ENCODE data around the gene UBXN6. TPM values are rescaled to one million over a fixed set of nuclear protein-coding genes. Genes with fewer than 3 reads are reported as not detected.
A peak's percentile ranks its signal among the peaks of the same experiment; 100 is the strongest.

The UBXN6 gene
- total and polyA plus RNA-seq, 12 donors, result 90.6 to 131 (median 106) TPM

DNA sequence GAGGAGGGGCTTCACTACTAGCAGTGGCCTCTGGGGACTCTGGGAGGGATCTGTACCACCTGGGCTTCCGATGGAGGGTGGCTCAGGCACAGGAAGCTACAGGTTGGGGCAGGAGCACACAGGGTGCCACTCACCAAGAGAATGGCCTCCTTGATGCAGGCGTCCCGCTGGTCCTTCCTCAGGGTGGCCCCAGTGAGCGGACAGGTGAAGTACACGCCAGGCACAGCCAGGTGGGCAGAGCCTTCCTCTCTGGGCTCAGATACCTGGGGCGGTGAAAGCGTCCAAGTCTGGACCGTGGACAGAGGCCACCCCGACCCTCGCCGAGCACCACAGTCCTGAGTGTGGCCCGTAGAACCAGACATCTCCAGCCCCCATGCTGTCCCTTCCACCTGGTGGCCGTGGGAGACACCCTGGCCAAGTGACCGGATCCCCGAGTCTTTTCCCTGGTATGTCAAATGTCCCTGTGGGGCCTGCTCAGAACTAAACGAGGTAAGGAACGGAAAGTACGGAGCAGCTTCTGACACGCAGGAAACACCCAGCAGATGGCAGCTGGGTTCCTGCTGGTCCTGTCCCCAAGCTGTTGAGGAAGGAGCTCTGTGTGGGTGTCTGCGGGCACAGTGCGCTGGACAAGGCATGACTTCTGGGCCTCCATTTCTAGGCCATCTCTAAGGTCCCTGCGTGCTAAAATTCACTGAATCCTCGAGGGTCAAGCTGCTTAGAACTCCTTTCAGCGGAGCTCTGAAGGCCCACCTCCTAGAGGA, 5.2 kb downstream of the UBXN6 start:
- no peak for DNase-seq

DNA sequence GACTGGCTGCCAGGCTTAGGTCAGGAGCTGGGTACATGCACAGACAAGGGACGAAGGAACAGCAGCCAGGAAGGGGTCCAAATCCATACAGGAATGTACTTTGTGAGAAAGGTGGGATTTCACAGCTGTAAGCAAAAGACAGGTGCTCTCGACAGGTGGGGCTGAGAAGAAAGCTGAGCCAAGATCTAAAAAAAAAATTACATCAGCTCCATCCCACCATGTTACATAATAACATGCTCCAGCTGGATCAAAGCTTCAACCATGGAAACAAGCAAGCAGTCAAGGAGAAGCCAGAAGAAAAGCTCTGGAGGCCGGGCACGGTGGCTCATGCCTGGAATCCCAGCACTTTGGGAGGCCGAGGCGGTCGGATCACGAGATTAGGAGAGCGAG, 8.0 kb downstream of the UBXN6 start:
- 90 to 92% methylated on average over 9 of the region's 9 CpGs for WGBS, 2 donors
- Histone ChIP-seq H3K27ac (peak overlapping the region in 3 of 10 donors; percentile 56 to 63 (median 56)), H3K4me1 (peaks cover under 1 to 23% (median 6%) of the 10 kb centered on the region in 9 donors), H3K4me3 (no peak overlapping the region), H3K36me3 (peaks cover 5 to 100% (median 73%) of the 10 kb centered on the region in 9 donors), H3K9me3 (no peaks in the 10 kb centered on the region), H3K27me3 (no peaks in the 10 kb centered on the region)
- intact Hi-C loops (cut with DNase I), result no loop called here
- no peak for DNase-seq
- TF ChIP-seq CTCF (IDR thresholded peaks at IDR 0.05), result no peak
- no peak for ATAC-seq

More for the DNA sequence above, 5.2 kb downstream of the UBXN6 start:
- H3K27ac ChIP-seq, result no peak overlapping the region
- intact Hi-C loops (cut with DNase I), result no loop called here
- no peak for TF ChIP-seq CTCF (IDR thresholded peaks at IDR 0.05)
- ATAC-seq, result no peak
- H3K9me3 ChIP-seq, result no peaks in the 10 kb centered on the region
- peaks cover 5 to 75% (median 51%) of the 10 kb centered on the region in 9 donors for H3K36me3 ChIP-seq
- H3K27me3 ChIP-seq, result no peaks in the 10 kb centered on the region
- H3K4me1 ChIP-seq, result peaks cover 13 to 47% (median 25%) of the 10 kb centered on the region in 9 donors
- 86 to 87% methylated on average over 24 of the region's 24 CpGs for WGBS, 2 donors
- H3K4me3 ChIP-seq, result no peak overlapping the region

DNA sequence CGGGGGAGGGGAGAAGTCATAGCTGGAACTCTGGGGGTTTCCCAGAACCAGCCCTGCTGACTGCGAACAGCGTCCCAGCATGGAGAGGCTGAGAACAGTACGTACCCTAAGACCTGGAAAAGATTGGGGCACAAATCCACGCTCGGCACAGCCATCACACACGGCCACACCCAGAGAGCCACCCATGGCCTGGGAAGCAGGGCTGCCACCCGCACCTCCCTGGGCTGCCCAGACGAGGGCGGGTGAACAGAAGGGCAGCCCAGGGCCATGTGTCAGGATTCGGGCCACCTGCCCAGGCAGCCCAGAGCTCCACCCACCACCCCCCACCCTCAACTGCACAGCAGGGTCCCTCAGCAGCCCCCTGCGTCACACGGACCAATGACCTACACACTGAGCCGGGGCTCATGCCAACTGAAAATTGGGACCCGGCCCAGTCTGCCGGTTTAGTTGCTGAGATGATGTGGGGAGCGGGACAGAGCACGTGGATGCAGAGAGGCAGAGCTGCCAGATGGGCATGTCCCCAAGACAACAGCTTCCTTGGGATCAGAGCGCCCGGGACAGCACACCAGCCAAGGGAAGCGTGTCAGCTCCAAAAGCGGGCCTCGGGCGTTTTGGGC, 8.5 kb downstream of the UBXN6 start:
- intact Hi-C loops (cut with DNase I), result no loop called here
- WGBS, 2 donors, result 55 to 60% methylated on average over 24 of the region's 24 CpGs
- Histone ChIP-seq H3K27ac (peak overlapping the region in 8 of 10 donors; percentile 9 to 63 (median 56)), H3K4me1 (peaks cover 0 to 22% (median 6%) of the 10 kb centered on the region in 9 donors), H3K9me3 (no peaks in the 10 kb centered on the region), H3K27me3 (no peaks in the 10 kb centered on the region), H3K36me3 (peaks cover 5 to 100% (median 73%) of the 10 kb centered on the region in 9 donors), H3K4me3 (no peak overlapping the region)
- TF ChIP-seq CTCF (IDR thresholded peaks at IDR 0.05), result peak in 5 of 9 donors; percentile 15 to 40 (median 39)
- ATAC-seq, result peak; percentile 63 to 94 (median 88)
- peak; percentile 80 to 81 for DNase-seq

GRCh38 chr19:4448147-4448985, 9.2 kb downstream of the UBXN6 start:
- peak in 5 of 8 donors; percentile 1 to 15 (median 1) for ATAC-seq
- peaks cover 5 to 96% (median 68%) of the 10 kb centered on the region in 9 donors for H3K36me3 ChIP-seq
- 79 to 80% methylated on average over 30 of the region's 30 CpGs for WGBS, 2 donors
- H3K4me1 ChIP-seq, result peaks cover 0 to 17% (median 6%) of the 10 kb centered on the region in 9 donors
- TF ChIP-seq CTCF (IDR thresholded peaks at IDR 0.05), result no peak
- H3K27me3 ChIP-seq, result no peaks in the 10 kb centered on the region
- intact Hi-C loops (cut with DNase I), result no loop called here
- H3K9me3 ChIP-seq, result no peaks in the 10 kb centered on the region
- H3K27ac ChIP-seq, result peak overlapping the region in 8 of 10 donors; percentile 9 to 63 (median 56)
- H3K4me3 ChIP-seq, result no peak overlapping the region
- DNase-seq, result no peak

Data from heart right ventricle (tissue), 16 donors.